K562 (cell line): Measurements from ENCODE around the gene KDELR3. TPM values are rescaled to one million over a fixed set of nuclear protein-coding genes. Genes with fewer than 3 reads are reported as not detected.
A peak's percentile ranks its signal among the peaks of the same experiment; 100 is the strongest.

Source experiments
- ATAC-seq: fragments of 200-7000 bp; cut with Tn5 transposase; 3 replicates; pipeline ENCODE4 v1.9.1; 2020; ENCODE audit warnings: moderate library complexity
- BruUV-seq: library from RNA; stranded (reverse); fragments of 400-500 nt; replicated peaks from 2 replicates; lab custom pipeline; 2021; lab: Mats Ljungman, UMichigan
- CTCF ChIA-PET: fragments of 300-600 bp; formaldehyde crosslinking; extraction: SDS; loops from one replicate; lab custom pipeline; 2021; ENCODE audit warnings: low intra/inter-chr PET ratio; lab: Yijun Ruan, JAX
- POLR2A ChIA-PET: fragments of 300-600, 350-650 bp; sonication (Branson Sonifier 250); formaldehyde crosslinking; extraction: SDS; loops from one replicate; lab custom pipeline; 2021; ENCODE audit warnings: antibody characterized with exemption, inconsistent platforms; lab: Yijun Ruan, JAX
- DNase-seq, 4 experiments: peaks; one replicate each; pipeline versions ENCODE4 v3.0.0 to v3.0.0-alpha.2; 2011 to 2018; ENCODE audit warnings: low spot score in 3 of 4, mixed read lengths in 3 of 4; ENCODE audit errors: extremely low read depth in 1 of 4
- FAIRE-seq: peaks from 2 replicates; lab custom pipeline; 2011; peaks lifted over from hg19 to GRCh38; lab: Jason Lieb, UNC
- H2AFZ ChIP-seq: 2 replicates; pipeline ENCODE4 v1.6.0; 2011; ENCODE audit warnings: low read depth, low read length, control low read depth, inconsistent platforms
- H3K27ac ChIP-seq: fragments of 200-600 bp; 3 replicates; pipeline ENCODE4 v1.8.0; 2011; ENCODE audit warnings: low read depth, mild to moderate bottlenecking, control low read depth, inconsistent platforms, low read length, moderate library complexity, mixed read lengths; ENCODE audit errors: extremely low read depth
- H3K27me3 ChIP-seq, 2 experiments: fragments of 300-600 bp in 1 of 2; 2 replicates in 1 of 2; 3 replicates in 1 of 2; pipeline versions ENCODE4 v1.6.0 to v1.8.0; 2011; ENCODE audit warnings: inconsistent platforms in 2 of 2, low read length in 2 of 2, mild to moderate bottlenecking in 1 of 2, mixed read lengths in 1 of 2, moderate library complexity in 1 of 2; ENCODE audit not compliant: control insufficient read depth in 2 of 2, insufficient read depth in 2 of 2
- H3K36me3 ChIP-seq: fragments of 300-600 bp; 3 replicates; pipeline ENCODE4 v1.8.0; 2011; ENCODE audit warnings: mild to moderate bottlenecking, low read length, inconsistent platforms; ENCODE audit not compliant: control insufficient read depth, insufficient read depth
- H3K4me1 ChIP-seq, 2 experiments: fragments of 200-600 bp in 1 of 2; replicated peaks in 1 of 2; 2 replicates in 1 of 2; 3 replicates in 1 of 2; pipeline versions ENCODE4 v1.5.1 to v1.8.0; 2011; ENCODE audit warnings: inconsistent platforms in 2 of 2, low read length in 2 of 2, mild to moderate bottlenecking in 1 of 2, mixed read lengths in 1 of 2, moderate library complexity in 1 of 2; ENCODE audit not compliant: control insufficient read depth in 2 of 2, insufficient read depth in 2 of 2
- H3K4me2 ChIP-seq: 2 replicates; pipeline ENCODE4 v1.6.1; 2011; ENCODE audit warnings: low read length, control low read depth, inconsistent platforms, mixed read lengths; ENCODE audit not compliant: insufficient read depth
- H3K4me3 ChIP-seq: fragments of 200-600 bp; sonication (generic), shearing (Covaris generic); 2 replicates; pipeline ENCODE4 v1.5.1; 2016; ENCODE audit warnings: control low read depth, inconsistent platforms
- H3K79me2 ChIP-seq: fragments of 200-600 bp; 3 replicates; pipeline ENCODE4 v1.8.0; 2011; ENCODE audit warnings: low read length, inconsistent platforms; ENCODE audit not compliant: control insufficient read depth, insufficient read depth
- H3K9ac ChIP-seq, 2 experiments: 2 replicates each; pipeline versions ENCODE4 v1.6.0 to v1.6.1; 2011; ENCODE audit warnings: low read depth in 2 of 2, low read length in 2 of 2, control low read depth in 1 of 2, inconsistent platforms in 1 of 2, mild to moderate bottlenecking in 1 of 2, mixed read lengths in 1 of 2; ENCODE audit not compliant: insufficient read depth in 1 of 2
- H3K9me1 ChIP-seq: one replicate; pipeline ENCODE4 v1.6.0; 2011; ENCODE audit warnings: inconsistent platforms, mild to moderate bottlenecking, low read length, moderate library complexity; ENCODE audit not compliant: control insufficient read depth, insufficient read depth
- H3K9me3 ChIP-seq: replicated peaks from 2 replicates; pipeline ENCODE4 v1.5.1; 2011; ENCODE audit warnings: low read depth, low read length, inconsistent platforms; ENCODE audit not compliant: control insufficient read depth, insufficient read depth
- H4K20me1 ChIP-seq: replicated peaks from 2 replicates; pipeline ENCODE4 v1.6.1; 2011; ENCODE audit warnings: low read length, inconsistent platforms, mixed read lengths; ENCODE audit not compliant: control insufficient read depth, insufficient read depth
- BCOR ChIP-seq: fragments of 450-650 bp; IDR thresholded peaks from 2 replicates; pipeline ENCODE4 v1.6.1; 2016
- CXXC5 ChIP-seq: fragments of 250-450 bp; sonication (Bioruptor Pico); IDR thresholded peaks from 2 replicates; pipeline ENCODE4 v1.8.0; 2022; ENCODE audit warnings: inconsistent platforms, mild to moderate bottlenecking, moderate library complexity
- KDM1A ChIP-seq, 2 experiments: fragments of 450-650 bp; IDR thresholded peaks; 2 replicates each; pipeline ENCODE4 v1.6.1; 2016; ENCODE audit warnings: mild to moderate bottlenecking in 2 of 2
- RBM25 ChIP-seq: fragments of 200-400 bp; formaldehyde crosslinking; IDR thresholded peaks from 2 replicates; pipeline ENCODE4 v1.6.1; 2018; ENCODE audit warnings: low read length, low read depth, moderate library complexity; ENCODE audit not compliant: severe bottlenecking
- ZFP36 ChIP-seq: fragments of 150-350 bp; IDR thresholded peaks from 2 replicates; pipeline ENCODE4 v1.6.1; 2018; ENCODE audit warnings: low read length, low read depth; ENCODE audit not compliant: partially characterized antibody
- WGBS: fragments of 100-300 bp; shearing (Covaris generic); methylation state at CpG from one replicate; pipeline ENCODE4 v1.1.6; 2016; ENCODE audit warnings: low coverage, mixed read lengths; ENCODE audit not compliant: insufficient coverage; ENCODE audit errors: missing lambda C conversion rate; 5-methylcytosine and 5-hydroxymethylcytosine counted together
- in situ Hi-C: fragments of 300-500 bp; cut with MboI; formaldehyde crosslinking; loops from 4 replicates; pipeline ENCODE4 v1.15.0; 2018; ENCODE audit warnings: inconsistent platforms, mixed read lengths
- intact Hi-C: fragments of 100-400 bp; cut with micrococcal nuclease; formaldehyde crosslinking; loops from 2 replicates; pipeline ENCODE4 v1.14.2; 2022
- polyA plus RNA-seq, 8 experiments: library from polyadenylated mRNA; depleted of rRNA in 4 of 8; stranded (reverse) in 5 of 8; unstranded in 3 of 8; fragments of >200 nt; fragmentation: Nextera tagmentation in 2 of 8; fragmentation: Illumina TruSeq in 1 of 8; extraction: Ambion mirVana in 2 of 8; extraction: Trizol in 1 of 8; gene quantifications; 2 replicates each; pipeline versions ENCODE4 v1.2.1 to v1.2.3, GENCODE V29; 2011 to 2014; ENCODE audit warnings: inconsistent platforms in 1 of 8, missing spikeins in 1 of 8
- total RNA-seq, 7 experiments: library from RNA; depleted of rRNA in 6 of 7; stranded (reverse); fragments of >200 nt in 6 of 7; fragmentation: Illumina TruSeq in 2 of 7; extraction: Trizol in 2 of 7; gene quantifications; 2 replicates each; pipeline versions ENCODE4 v1.2.1 to v1.2.3, GENCODE V29; 2011 to 2021; ENCODE audit warnings: low replicate concordance in 1 of 7

Gene KDELR3
- total and polyA plus RNA-seq, 9 of the 15 experiments (the other 6 are each of a cell fraction or from before 2014, with no cell fraction given): 7.1 to 44.8 (median 9.6) TPM

- intact Hi-C loops (no loop called here), in situ Hi-C loops (no loop called here)
- H4K20me1 ChIP-seq: no peaks in the 10 kb centered on the region
- no peak overlapping the region for H3K27ac ChIP-seq
- no peak overlapping the region for H3K4me3 ChIP-seq
- TF ChIP-seq ZFP36: peak; percentile 70
- peak; percentile 84 for TF ChIP-seq BCOR
- TF ChIP-seq RBM25: peak; percentile 82
- TF ChIP-seq KDM1A (IDR thresholded peaks at IDR 0.05): peak in 1 of 2 experiments; percentile 44; a peak in 2 of 4 replicates
- no peak for TF ChIP-seq CXXC5 (CRISPR knock-in tag)
- no peaks in the 10 kb centered on the region for H3K27me3 ChIP-seq
- POLR2A ChIA-PET: interaction anchor here (1.0 to 1.4 kb wide), 2 partner anchors 22 to 261 kb away, joined by 4 read pairs; partner anchors contain the start of gene TOMM22
- ATAC-seq (no peak), DNase-seq (no peak), FAIRE-seq (no peak)
- H3K9me1 ChIP-seq: no peaks in the 10 kb centered on the region
- no peak overlapping the region for H3K4me2 ChIP-seq
- 31% methylated on average over 4 of the region's 4 CpGs for WGBS
- H2AFZ ChIP-seq: no peak overlapping the region
- peaks cover 3 to 21% of the 10 kb centered on the region in 2 experiments; a peak in 3 of 5 replicates for H3K4me1 ChIP-seq
- CTCF ChIA-PET: no interaction called here
- no peaks in the 10 kb centered on the region for H3K36me3 ChIP-seq
- no peaks in the 10 kb centered on the region for H3K9me3 ChIP-seq
- H3K9ac ChIP-seq: no peak overlapping the region
- H3K79me2 ChIP-seq: no peaks in the 10 kb centered on the region
- BruUV-seq: no TSS peak
Measured at GRCh38 chr22:38420734-38421133, 47.2 kb upstream of the KDELR3 start.
